ENCODE measurements around the gene ERVMER34-1. TPM values are rescaled to one million over a fixed set of nuclear protein-coding genes. Genes with fewer than 3 reads are reported as not detected.

ERVMER34-1 gene
- polyA plus RNA-seq, 5 donors = 2.2 to 3.2 (median 2.9) TPM

DNA sequence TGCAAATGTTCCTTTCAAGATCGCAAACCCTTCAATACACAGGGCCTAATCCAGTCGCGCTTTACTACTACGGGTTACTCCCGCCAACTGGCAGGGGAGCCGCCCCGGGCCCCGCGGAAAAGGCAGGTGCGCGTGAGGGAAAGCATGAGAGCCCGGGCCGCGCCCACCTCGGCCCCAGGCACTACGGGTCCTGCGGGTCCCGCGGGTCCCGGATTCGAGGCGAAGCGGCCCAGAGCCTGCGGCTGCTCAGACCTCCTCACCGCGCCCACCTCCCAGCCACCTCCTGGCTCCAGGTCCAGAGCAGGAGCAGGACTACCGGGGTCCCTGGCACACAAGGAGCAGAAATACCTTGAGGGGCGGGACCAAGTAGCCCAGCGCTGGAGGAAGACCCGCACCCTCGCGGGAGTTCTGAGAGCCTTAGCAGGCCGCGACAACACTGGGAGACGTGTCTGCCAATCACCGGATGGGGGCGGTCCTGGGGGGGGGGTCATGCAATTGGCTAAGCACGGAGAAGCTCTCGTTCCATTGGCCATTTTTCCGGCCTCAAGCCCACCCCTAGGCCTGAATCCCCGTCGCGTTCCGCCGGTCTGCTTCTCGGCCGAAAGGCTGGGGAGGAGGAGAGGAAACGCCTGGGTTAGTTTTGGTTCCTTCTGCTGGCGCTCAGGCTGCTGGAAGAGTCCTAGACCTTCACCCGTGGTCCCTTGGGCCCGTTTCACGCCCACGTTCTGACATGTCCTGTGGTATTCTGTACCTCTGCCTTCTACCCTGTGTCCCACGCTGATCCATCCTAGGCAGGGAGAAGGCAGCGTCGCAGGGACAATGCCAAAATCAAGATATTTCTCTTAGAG lies 29.0 kb downstream of the ERVMER34-1 start:
- DNase-seq = peak; percentile 96 to 97

DNA sequence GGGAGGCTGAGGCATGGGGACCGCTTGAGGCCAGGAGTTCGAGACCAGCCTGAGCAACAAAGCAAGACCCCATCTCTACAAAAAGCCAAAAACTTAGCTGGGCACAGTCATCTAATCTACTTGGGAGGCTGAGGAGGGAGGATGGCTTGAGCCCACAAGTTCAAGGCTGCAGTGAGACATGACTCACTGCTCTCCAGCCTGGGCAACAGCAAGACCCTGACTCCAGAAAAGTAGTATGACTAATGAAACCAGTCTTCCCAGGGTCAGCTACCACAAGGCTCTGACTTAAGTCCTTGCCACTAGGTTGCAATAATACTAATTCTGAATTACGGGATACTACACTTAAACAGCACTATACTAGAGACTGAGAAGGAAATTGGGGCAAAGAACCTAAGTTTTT lies 33.1 kb downstream of the ERVMER34-1 start:
- no peak for DNase-seq

DNA sequence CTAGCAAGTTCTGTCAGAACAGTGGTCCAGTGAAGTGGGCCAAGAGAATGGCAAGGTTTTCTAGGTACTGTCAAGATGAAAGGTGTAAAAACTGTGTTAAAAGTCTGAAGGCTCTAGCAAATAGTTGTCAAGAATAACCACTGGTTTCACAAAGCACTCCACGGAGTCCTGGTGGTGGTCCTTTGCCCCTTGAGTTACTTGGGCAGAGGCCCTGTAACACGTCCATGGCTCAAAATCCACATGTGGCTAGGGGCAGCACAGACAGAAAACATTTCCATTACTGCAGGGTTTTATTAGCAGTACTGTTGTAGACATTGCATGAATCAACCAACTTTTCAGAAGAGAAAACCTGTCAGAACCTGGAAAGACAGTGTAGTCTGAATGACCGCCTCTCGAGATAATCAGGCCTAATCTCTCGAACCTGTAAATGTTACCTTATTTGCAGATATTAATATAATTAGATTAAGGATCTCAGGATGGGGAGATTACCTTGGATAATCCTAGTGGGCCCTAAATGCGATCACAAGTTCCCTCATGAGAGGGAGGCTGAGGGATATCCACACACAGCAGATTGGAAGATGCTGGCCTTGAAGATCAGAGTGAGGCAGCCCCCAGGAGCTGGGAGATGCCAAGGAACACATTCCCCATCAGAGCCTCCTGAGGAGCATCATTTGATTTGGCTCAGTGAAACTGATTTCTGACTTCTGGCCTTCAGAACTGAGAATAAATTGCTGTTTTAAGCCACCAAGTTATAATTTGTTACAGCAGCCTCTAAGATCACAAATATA lies 34.7 kb downstream of the ERVMER34-1 start:
- no peak for DNase-seq

DNA sequence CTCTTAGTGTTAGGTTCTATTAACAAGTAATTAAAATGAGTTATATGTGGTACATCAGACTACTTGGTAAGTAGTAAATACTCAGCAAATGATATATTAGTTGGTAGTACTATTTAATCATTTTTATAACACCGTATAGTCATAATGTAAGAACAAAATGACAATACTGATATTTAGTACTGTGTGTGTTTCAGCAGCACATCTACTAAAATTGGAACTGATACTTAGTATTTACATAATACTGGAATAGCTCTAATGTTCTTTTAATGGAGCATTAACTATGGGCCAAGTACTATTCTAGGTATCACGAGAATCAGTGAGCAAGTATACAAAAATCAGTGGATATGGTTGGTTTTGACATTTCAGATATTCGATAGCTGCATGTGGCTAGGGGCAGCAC lies 35.3 kb downstream of the ERVMER34-1 start:
- DNase-seq = no peak

DNA sequence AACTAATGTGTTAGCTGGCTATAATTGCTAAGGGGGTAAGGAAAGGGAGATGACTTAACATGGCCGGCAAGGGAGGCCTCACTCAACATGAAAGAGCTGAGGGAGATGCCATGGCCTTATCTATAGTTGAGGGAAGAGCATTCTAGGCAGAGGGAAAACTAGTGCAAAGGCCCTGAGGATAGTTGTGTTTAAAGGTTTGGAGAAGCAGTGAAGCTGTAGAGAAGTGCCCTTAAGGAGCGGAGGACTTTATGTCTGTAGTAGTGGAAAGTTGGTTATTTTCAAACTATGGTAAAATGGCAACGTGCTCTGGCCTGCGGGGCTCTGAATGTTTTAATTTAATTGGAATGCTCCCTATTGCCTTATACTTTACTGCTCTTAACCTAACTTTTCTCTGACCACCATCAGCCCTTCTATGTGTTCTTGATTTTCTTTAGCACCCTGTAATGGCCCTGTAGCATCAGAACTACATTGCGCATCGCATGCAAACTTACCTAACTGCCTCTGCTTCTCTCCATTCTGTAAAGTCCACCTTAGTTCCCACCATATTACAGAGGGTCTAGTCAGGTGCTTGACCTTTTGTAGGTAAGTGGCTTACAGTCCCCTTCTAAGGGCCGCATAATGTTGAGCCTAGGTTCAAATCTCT lies 35.8 kb downstream of the ERVMER34-1 start:
- DNase-seq = no peak

DNA sequence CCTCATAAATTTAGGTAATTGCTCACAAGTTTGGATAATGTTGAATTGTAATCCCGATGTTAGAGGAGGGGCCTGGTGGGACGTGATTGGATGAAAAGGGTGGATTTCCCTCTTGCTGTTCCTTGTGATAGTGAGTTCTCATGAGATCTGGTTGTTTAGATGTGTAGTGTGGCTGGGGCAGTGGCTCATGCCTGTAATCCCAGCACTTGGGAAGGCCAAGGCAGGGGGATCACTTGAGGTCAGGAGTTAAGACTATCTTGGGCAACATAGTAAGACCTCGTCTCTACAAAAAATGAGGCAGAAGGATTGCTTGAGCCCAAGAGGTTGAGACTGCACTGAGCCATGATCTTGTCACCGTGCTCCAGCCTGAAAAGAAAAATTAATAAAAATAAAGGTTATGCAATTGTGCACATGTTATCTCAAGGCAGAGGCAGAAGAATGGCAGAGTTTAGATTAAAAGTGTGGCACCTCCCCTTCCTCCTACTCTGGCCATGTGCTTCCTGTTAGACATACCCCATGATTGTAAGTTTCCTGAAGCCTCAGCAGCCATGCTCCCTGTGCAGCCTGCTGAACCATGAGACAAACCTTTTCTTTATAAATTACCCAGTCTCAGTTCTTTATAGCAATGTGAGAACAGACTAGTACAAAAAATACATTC lies 36.5 kb downstream of the ERVMER34-1 start:
- DNase-seq = no peak

DNA sequence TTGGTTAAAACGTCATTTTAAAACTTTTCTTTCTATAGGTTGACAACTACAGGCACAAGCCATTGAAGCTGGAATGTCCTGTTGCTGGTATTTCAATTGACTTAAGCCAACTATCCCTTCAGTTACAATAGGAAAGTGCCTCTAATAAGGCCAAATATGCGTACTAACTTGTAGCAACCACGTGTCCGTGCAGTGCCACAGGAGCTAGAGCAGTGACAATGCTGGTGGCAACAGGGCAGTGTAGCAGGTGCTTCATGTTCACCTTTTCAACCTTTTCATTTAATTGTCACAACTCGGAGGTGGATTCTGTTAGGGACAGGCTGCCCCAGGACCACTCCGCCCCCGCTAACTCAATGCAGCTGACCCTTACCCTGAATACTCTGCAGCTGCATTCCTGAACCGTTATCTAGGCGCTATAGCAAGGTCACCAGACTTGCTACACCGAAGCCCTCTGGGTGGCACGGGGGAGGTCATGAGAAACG lies 37.7 kb downstream of the ERVMER34-1 start:
- no peak for DNase-seq

DNA sequence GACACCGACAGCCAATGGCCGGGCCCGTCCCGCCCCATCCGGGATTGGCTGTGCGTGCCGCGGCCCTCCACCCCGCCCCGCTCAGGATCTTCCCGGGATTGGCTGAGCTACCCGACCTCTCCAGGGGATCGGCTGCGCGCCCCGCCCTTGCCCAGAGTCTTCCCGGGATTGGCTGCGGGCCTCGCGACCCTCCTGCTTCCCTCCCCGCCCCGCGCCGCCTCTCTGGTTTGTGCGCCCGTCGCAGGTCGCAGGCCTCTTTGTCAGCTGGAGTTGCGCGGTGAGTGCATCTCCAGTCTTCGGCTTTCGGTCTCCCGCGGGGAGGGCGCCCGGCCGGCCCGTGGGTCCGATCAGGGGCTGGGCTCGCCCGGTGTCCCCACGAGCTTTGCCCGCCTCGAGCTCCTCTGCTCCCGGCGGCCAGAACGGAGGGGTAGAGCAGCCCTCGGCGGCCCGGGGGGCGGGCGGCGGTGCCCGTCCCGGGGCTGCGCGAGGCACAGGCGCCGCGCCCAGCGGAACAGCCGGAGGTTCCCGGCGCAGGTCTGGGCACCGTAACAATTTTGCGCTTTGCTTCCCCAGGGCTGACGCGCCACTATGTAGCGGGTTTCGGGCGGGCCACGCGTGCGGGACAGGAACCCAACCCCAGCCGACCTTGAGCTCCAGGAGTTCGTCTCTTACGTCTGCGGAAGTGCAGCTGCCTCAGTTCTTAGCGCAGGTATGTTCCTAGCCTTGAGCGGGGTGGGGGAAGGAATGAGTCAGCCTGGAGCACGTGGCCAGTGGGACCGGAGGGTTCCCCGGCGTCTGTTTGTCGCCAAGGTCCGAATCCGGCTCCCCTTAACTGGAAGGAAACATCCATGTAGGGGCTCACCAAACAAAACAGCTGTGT lies 38.7 kb downstream of the ERVMER34-1 start:
- peak; percentile 94 to 95 for DNase-seq

DNA sequence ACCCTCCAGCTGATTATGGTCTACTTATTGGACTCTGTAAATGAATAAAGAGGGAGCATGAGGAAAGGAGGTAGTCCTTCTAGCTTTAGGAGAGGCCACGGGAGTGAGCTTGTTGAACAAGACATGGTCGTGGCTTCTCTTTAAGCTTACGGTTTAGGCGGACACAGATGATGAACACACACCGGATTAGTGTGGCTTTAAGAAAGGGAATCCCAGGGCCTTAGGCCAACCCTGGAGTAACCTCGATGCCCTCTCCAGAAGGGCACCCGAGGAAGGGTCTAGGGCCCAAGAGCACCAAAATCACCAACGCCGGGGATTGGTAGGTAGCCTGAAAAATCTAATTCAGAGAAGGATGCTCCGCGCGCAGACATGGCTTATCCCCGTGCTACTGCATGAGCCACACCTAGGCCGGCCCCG lies 39.4 kb downstream of the ERVMER34-1 start:
- no peak for DNase-seq

DNA sequence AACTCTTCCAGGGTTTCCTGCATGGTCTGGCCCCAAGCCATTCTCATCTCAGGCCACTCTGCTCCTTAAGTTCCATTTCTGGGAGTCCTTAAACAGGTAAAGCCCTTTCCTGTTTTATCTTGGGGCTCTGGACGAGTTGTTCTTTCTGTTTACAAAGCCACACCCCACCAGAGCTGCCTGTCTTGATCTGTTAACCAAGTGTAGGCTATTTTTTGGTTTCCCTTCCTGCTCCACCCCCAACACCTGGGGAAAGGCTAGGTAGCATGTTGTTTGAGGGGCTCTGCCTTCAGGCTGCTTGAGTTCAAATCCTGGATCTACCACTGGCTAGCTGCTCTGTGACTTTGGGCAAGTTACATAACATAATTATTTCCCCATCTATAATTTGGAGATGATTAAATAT lies 40.0 kb downstream of the ERVMER34-1 start:
- DNase-seq = no peak

DNA sequence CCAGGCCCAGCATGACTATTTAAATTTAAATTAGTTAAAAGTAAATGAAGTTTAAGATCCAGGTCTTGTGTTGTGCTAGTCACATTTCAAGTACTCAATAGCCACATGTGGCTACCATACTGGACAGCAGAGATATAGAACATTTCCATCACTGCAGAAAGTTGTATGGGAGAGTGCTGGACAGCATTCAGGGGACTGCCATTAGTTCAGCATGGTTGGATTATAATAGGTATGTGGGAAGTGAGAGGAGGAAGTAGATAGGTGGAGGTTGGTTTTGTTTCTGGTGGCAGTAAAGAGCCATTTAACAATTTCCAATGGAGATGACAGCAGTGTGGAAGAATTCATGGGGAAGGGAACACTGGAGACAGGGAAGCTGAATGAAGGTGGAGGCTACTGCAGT lies 42.1 kb downstream of the ERVMER34-1 start:
- no peak for DNase-seq

DNA sequence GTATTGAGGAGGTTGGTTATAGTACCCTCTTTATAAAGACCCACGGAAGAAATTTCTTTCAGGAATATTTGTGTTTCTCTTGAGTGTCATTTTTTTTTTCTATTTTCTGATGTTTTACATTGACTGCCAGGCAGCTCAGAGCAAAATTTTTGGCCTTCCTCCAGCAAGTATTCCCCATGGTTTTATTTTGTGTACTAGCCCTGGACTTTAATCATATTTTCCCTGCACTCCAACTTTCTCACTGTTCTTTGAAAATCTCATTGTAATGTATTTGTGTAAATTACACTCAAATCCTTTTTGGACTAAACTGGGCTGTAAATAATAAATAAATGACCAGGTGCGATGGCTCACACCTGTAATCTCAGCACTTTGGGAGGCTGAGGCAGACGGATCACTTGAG lies 46.6 kb downstream of the ERVMER34-1 start:
- no peak for DNase-seq

DNA sequence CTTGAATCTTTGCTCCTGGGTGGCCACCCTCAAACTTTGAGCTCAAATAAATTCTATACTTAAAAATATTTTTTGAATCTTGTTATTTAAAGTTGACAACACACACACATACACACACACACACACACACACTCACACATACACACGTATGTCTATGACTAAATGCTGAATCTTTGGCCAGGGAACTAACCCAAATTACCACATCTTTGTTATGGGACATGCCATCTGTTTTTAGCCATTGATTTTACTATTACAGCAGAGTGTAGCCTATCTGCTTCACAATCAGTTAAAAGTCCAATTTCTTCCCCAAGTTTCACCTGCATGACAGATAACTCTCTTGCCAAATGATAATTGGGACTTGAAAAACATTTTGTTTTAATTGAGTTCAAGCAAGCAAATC lies 47.1 kb downstream of the ERVMER34-1 start:
- DNase-seq = no peak

DNA sequence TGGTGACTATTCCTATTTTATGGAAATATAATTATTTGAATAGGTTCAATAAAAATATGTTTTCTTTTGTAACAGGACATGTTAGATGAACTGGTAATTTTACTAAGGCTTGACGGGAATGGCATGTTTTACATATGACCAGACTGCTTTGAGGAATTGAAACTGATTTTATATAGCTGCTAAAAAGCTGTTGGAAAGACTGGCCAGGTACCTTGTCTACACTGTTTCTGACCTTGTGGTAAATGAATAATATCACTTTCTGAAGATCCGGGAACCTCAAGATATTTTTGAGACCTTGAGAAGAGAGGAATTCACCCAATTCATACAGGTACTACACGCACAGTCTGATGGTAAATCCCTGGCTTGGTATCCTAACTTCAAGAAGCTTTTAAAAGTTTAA lies 50.0 kb downstream of the ERVMER34-1 start:
- no peak for DNase-seq

DNA sequence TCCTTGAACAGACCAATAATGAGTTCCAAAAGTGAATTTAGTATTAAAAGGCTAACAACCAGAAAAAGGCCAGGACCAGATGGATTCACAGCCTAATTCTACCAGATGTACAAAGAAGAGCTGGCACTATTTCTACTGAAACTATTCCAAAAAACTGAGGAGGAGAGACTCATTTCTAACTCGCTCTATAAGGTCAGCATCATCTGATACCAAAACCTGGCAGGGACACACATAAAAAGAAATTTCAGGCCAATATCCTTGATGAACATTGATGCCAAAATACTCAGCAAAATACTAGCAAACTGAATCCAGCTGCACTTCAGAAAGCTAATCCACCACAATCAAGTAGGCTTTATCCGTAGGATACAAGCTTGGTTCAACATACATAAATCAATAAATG lies 56.3 kb downstream of the ERVMER34-1 start:
- DNase-seq = no peak

DNA sequence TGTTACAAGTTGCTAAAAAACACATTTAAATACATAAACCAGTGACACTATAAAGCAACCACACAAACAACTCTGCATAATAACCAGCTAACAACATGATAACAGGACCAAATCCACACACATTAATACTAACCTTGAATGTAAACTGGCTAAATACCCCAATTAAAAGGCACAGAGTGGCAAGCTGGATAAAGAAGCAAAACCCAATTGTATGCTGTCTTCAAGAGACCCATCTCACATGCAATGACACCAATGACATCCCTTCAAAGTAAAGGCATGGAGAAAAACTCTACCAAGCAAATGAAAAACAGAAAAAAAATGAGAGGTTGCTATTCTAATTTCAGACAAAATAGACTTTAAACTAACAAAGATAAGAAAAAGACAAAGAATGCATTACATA lies 57.7 kb downstream of the ERVMER34-1 start:
- DNase-seq = no peak

All from right lung (tissue), 5 donors.